Measurements from ENCODE around the gene TNN.

TNN gene

GRCh38 chr1:175155473-175155856 is 87.8 kb downstream of the TNN start:
- H3K27ac ChIP-seq: no peak overlapping the region
- TF ChIP-seq CTCF (IDR thresholded peaks at IDR 0.05): no peak
- DNase-seq (ENCODE audit: low spot score): no peak
- H3K4me3 ChIP-seq: no peak overlapping the region

GRCh38 chr1:175155936-175156335 is 88.3 kb downstream of the TNN start:
- DNase-seq (ENCODE audit: low spot score): no peak
- TF ChIP-seq CTCF (IDR thresholded peaks at IDR 0.05): no peak
- no peak overlapping the region for H3K27ac ChIP-seq
- H3K4me3 ChIP-seq: no peak overlapping the region

- TF ChIP-seq CTCF (IDR thresholded peaks at IDR 0.05): no peak
- DNase-seq (ENCODE audit: low spot score): no peak
- Histone ChIP-seq H3K27ac (no peak overlapping the region), H3K4me3 (no peak overlapping the region)
Observed at GRCh38 chr1:175157200-175157599, 89.6 kb downstream of the TNN start.

GRCh38 chr1:175158170-175158591 is 90.5 kb downstream of the TNN start:
- no peak for TF ChIP-seq CTCF (IDR thresholded peaks at IDR 0.05)
- Histone ChIP-seq H3K27ac (no peak overlapping the region), H3K4me3 (no peak overlapping the region)
- no peak for DNase-seq (ENCODE audit: low spot score)

- Histone ChIP-seq H3K27ac (no peak overlapping the region), H3K4me3 (no peak overlapping the region)
- no peak for DNase-seq (ENCODE audit: low spot score)
- TF ChIP-seq CTCF (IDR thresholded peaks at IDR 0.05): no peak
Observed at GRCh38 chr1:175162955-175163354, 95.3 kb downstream of the TNN start.

GRCh38 chr1:175163702-175164101 is 96.1 kb downstream of the TNN start:
- Histone ChIP-seq H3K4me3 (no peak overlapping the region), H3K27ac (no peak overlapping the region)
- no peak for TF ChIP-seq CTCF (IDR thresholded peaks at IDR 0.05)
- no peak for DNase-seq (ENCODE audit: low spot score)

- H3K27ac ChIP-seq: no peak overlapping the region
- H3K4me3 ChIP-seq: no peak overlapping the region
- TF ChIP-seq CTCF (IDR thresholded peaks at IDR 0.05): no peak
Observed at GRCh38 chr1:175164751-175165150, 97.1 kb downstream of the TNN start.

More at GRCh38 chr1:175164751-175165150, 97.1 kb downstream of the TNN start:
- no peak for DNase-seq (ENCODE audit: low spot score)
